ENCODE measurements around the gene MST1.

DNA sequence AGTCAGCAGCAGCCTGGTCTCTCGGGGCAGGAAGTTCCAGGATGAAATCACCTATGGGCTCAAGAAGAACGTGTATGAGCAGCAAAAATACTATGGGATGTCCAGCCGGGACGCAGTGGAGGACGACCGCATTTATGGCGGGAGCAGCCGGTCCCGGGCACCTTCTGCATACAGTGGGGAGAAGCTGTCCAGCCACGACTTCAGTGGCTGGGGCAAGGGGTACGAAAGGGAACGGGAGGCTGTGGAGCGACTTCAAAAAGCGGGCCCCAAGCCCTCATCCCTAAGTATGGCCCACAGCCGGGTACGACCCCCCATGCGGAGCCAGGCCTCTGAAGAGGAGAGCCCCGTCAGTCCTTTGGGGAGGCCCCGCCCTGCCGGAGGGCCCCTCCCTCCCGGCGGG, 27.3 kb downstream of the MST1 start:
- TF ChIP-seq, protein P1, sequence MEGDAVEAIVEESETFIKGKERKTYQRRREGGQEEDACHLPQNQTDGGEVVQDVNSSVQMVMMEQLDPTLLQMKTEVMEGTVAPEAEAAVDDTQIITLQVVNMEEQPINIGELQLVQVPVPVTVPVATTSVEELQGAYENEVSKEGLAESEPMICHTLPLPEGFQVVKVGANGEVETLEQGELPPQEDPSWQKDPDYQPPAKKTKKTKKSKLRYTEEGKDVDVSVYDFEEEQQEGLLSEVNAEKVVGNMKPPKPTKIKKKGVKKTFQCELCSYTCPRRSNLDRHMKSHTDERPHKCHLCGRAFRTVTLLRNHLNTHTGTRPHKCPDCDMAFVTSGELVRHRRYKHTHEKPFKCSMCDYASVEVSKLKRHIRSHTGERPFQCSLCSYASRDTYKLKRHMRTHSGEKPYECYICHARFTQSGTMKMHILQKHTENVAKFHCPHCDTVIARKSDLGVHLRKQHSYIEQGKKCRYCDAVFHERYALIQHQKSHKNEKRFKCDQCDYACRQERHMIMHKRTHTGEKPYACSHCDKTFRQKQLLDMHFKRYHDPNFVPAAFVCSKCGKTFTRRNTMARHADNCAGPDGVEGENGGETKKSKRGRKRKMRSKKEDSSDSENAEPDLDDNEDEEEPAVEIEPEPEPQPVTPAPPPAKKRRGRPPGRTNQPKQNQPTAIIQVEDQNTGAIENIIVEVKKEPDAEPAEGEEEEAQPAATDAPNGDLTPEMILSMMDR (IDR thresholded peaks at IDR 0.05; ENCODE audit: poor library complexity): no peak
- no peak for TF ChIP-seq EZH2phosphoT487 (IDR thresholded peaks at IDR 0.05; ENCODE audit: low read depth, severe bottlenecking, unreplicated experiment)
